GM18511 (cell line): ENCODE measurements around the gene SH3RF3.
A peak's percentile ranks its signal among the peaks of the same experiment; 100 is the strongest.
"Not testable (repeated sequence)": the region's sequence is repeated elsewhere in the genome, so short reads cannot be mapped to it uniquely, and the experiment has no call there.

Experiments used
- ATAC-seq: cut with Tn5 transposase; IDR thresholded peaks from one replicate; pipeline ENCODE4 v1.9.1; 2021; ENCODE audit warnings: mild to moderate bottlenecking, moderate library complexity; ENCODE audit not compliant: unreplicated experiment

SH3RF3 gene

GRCh38 chr2:109117181-109117580, 11.8 kb upstream of the SH3RF3 start:
- ATAC-seq, result not testable (repeated sequence)

GRCh38 chr2:109117780-109118179, 11.2 kb upstream of the SH3RF3 start:
- ATAC-seq, result no peak

DNA sequence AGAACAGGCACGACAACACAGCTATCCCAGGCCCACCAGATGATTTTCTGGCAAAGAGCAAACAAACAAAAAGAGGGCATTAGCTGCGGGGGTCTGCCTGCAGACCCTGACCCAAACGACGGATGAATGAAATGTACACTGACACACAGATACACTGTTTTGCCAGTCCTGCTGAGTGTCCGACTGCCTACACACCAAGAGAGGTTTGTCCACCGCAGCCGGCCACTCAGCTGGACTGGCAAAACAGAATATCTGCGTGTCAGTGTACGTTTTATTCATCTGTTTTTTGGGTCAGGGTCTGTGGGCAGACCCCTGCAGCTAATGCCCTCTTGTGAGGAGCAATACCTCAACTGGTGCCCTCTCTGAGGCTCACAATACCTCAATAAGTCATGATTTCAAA, 10.7 kb upstream of the SH3RF3 start:
- ATAC-seq, result no peak

DNA sequence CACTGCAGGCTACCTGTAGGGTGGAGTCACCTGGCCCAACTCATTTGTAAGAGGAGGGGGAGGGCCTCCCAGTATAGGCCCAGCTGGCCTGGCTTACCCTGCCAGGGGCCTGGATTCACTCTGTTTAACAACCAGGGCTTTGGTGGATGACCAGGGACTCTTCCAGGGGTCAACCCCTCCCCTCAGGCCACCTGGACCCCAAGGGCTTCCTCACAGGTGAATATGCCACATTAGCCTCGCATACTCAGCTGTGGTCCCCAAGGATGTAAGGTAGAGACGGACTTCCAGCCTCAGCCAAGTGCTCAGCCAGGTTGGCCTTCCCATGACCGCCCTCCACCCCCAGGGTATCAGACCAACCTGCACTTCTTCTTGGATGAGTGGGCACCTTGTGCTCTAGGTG, 8.8 kb upstream of the SH3RF3 start:
- no peak for ATAC-seq

GRCh38 chr2:109120686-109121085, 8.3 kb upstream of the SH3RF3 start:
- ATAC-seq, result not testable (repeated sequence)

DNA sequence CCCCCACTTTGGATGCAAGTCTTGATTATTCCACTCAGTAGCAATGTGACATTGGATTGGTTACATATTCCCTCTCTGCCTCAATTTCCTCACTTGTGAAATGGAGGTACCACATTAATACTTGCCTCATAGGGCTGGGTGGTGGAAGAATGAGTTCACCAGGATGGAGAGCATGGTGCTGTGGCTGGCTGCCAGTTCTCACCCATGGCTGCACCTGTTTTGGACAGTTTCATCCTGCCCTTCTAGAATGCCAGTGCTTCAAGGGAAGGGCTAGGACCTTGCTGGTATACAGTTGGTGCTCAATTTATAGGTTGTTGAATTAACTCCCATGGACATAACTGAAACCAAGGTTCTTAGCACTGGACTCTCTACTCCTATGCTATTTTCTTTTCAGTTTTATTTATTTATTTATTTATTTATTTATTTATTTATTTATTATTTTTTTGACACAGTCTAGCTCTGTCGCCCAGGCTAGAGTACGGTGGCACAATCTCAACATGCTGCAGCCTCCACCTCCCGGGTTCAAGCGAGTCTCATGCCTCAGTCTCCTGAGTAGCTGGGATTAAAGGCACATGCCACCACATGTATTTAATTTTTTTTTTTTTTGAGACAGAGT, 5.3 kb upstream of the SH3RF3 start:
- no peak for ATAC-seq

- ATAC-seq, result no peak
These were observed 3.9 kb upstream of the SH3RF3 start for GRCh38 chr2:109124982-109125592.

DNA sequence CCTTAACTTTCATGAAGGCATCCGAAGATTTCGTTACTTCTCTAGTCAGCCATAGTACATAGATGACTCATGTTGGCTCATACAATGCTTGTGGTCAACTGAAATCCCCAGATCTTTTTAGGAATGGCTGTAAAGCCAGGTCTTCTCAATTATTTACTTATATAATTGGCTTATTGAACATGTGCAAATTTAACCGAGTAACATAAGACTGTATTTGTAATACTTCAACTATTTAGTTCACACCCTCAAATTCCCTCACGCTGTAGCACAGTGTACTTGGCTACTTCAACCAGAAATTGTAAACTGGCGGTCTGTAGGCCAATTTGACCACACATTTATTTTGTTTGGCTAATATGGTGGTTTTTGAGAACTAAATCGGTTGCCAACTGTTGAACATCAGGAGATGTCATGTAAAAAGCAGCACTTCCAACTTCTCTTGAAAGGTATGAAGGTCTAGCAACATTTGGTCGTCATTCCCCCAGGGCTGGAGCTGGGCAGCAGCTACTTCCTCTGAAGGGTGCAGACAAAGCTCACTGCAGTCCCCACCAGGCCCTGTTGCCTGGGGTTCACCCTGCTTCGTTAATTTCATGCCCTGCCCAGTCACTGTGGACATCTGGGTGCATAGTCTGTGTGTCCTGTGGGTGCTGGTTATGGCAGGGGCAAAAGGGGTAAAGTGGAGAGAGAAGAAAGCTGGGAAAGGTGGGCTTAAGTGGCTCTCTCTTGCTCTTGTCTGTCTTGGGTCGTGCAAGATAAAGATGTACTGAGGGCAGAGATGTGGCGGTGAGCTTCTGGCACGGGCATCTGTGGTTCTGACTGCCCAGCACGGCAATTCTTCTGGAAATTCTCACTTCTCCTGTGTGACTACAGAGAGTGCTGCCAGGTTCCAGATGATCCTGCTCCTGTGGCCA, 3.2 kb upstream of the SH3RF3 start:
- ATAC-seq, result no peak

- no peak for ATAC-seq
These were observed 2.5 kb upstream of the SH3RF3 start for GRCh38 chr2:109126501-109126860.

GRCh38 chr2:109127556-109127955, 1.4 kb upstream of the SH3RF3 start:
- ATAC-seq, result no peak

- ATAC-seq, result peak; percentile 50
These were observed 873 bp upstream of the SH3RF3 start for GRCh38 chr2:109128048-109128615.

GRCh38 chr2:109129356-109129920, 433 bp downstream of the SH3RF3 start:
- ATAC-seq, result peak; percentile 33

- no peak for ATAC-seq
These were observed 1.1 kb downstream of the SH3RF3 start for GRCh38 chr2:109129921-109130722.

- no peak for ATAC-seq
These were observed 1.7 kb downstream of the SH3RF3 start for GRCh38 chr2:109130723-109130995.

DNA sequence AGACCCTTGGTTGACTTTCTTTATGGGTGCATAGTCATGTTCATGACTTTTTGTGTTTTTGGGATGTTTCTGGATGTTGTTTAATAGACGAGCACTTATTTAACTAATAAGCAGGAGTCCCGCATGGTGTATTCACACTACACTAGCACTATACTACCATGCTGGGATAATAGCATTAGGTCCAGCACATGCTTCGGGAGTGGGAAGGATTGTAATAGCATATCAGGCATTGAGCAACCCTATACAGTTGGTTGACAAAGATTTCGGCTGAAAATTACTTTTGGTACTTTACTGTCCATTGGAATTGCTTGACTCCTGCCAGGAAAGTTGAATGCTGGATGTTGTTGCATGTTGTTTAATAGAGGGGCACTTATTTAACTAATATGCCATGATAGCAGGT, 2.8 kb downstream of the SH3RF3 start:
- no peak for ATAC-seq

GRCh38 chr2:109132626-109133025, 3.6 kb downstream of the SH3RF3 start:
- ATAC-seq, result no peak

DNA sequence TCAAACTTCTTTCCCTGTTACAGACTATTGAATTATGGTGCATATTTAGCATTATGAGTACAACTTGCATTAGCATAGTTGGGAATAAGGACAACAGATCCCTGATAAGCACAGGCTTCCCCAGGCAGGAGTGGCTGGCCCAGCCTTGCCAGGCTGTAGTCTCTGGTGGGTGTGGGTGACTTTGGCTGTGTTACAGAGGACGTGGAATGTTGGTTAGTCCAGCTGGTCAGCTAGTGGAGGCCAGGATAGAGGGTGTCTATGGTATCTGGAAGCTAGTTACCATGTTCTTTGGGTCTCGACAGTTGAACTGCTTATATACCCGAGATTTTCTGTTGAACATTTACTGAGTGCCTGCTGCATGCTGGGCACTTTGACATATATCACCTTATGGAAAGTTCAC, 4.7 kb downstream of the SH3RF3 start:
- no peak for ATAC-seq

- ATAC-seq, result peak; percentile 83
These were observed 5.8 kb downstream of the SH3RF3 start for GRCh38 chr2:109134741-109135358.

DNA sequence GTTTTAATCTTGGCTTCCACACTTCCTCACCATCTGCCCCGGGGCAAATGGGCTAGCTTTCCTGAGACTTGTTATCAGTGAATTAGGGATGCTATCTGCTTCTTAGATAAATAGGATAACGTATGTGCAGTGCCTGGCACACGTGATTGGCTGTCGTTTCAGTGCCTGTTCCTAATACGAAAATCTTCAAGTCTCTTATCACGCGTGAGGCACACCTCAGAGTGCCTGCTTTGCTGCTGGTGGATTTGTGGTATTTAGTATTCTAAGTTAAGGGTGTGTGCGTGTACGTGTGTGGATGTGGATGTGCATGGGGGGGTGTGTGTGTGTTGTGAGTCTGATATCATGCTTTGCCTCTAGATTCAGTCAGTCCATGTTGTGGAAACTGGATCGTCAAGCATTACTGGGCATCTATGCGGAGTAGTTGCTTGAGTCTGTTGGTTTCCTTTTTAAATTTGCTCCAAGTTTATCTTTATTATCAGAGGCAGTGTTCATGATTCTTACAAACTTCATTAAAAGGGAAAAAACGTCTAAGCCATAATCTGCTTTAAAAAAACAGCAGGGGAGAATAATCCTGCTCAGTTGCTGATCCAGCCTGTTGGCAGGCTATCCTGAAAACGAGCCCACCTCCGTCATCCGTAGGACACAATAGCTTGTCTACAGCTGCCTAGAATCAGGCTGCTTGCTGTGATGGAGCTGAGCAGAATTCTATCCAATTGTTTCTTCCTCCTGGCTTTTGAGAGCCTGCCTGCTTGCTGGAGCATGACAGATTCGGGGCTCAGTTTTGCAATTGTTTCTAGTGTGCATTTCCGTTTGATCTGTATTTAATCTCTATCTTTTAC, 6.6 kb downstream of the SH3RF3 start:
- no peak for ATAC-seq
